ENCODE measurements around the gene CTSS. TPM values are rescaled to one million over a fixed set of nuclear protein-coding genes. Genes with fewer than 3 reads are reported as not detected.

The CTSS gene
- total and polyA plus RNA-seq, 2 donors (not counting 3 experiments of a cell fraction or from before 2014, with no cell fraction given): 4.0 to 11.1 TPM

DNA sequence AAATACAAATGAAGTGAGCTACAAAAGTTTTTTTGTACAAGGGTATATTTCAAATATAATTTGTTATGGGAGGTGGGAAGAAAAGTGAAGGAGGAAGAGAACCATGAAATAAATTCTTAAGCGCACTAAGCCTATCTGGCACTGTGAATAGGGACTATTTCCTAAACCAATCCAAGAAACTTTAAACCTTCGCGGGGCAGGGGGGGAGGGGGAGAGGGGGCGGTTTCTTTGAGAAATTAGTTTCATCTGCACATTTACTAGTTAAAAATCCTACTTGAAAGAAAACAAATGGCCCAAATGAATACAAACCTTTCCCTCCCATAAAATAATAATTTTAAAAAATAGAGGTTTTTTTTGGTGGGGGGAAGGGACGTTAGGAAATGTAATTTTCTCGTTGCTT is 69.0 kb downstream of the CTSS start:
- dilution Hi-C loops (cut with MboI; ENCODE audit: extremely low pct_ligation_motif_present, low sequenced_read_pairs): no loop called here
- peak overlapping the region; percentile 57 for H3K27ac ChIP-seq (ENCODE audit: insufficient read depth, low read depth, low read length)
- no peak for TF ChIP-seq MYC (IDR thresholded peaks at IDR 0.05; ENCODE audit: low read depth, low read length)
- no peak for TF ChIP-seq GATA2 (IDR thresholded peaks at IDR 0.05; ENCODE audit: insufficient read depth, insufficient read length, low read depth, low read length)
- no peak for TF ChIP-seq POLR2A (IDR thresholded peaks at IDR 0.05; ENCODE audit: low read depth, low read length)
- TF ChIP-seq, protein P1, sequence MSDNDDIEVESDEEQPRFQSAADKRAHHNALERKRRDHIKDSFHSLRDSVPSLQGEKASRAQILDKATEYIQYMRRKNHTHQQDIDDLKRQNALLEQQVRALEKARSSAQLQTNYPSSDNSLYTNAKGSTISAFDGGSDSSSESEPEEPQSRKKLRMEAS (IDR thresholded peaks at IDR 0.05; ENCODE audit: insufficient read depth, insufficient read length): no peak
- no peak for TF ChIP-seq EZH2 (IDR thresholded peaks at IDR 0.05; ENCODE audit: borderline replicate concordance, low read depth, low read length, severe bottlenecking)
- no peak for TF ChIP-seq JUN (IDR thresholded peaks at IDR 0.05; ENCODE audit: borderline replicate concordance, insufficient read depth, insufficient read length, low read depth)
- TF ChIP-seq FOS (IDR thresholded peaks at IDR 0.05; ENCODE audit: borderline replicate concordance, insufficient read depth, low read length): no peak
- TF ChIP-seq, protein P2, sequence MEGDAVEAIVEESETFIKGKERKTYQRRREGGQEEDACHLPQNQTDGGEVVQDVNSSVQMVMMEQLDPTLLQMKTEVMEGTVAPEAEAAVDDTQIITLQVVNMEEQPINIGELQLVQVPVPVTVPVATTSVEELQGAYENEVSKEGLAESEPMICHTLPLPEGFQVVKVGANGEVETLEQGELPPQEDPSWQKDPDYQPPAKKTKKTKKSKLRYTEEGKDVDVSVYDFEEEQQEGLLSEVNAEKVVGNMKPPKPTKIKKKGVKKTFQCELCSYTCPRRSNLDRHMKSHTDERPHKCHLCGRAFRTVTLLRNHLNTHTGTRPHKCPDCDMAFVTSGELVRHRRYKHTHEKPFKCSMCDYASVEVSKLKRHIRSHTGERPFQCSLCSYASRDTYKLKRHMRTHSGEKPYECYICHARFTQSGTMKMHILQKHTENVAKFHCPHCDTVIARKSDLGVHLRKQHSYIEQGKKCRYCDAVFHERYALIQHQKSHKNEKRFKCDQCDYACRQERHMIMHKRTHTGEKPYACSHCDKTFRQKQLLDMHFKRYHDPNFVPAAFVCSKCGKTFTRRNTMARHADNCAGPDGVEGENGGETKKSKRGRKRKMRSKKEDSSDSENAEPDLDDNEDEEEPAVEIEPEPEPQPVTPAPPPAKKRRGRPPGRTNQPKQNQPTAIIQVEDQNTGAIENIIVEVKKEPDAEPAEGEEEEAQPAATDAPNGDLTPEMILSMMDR (IDR thresholded peaks at IDR 0.05; ENCODE audit: extremely low read depth in 1 of 2, insufficient read depth in 1 of 2, low read depth in 1 of 2, low read length in 2 of 2): no peak
- no peak for TF ChIP-seq POLR2AphosphoS5 (IDR thresholded peaks at IDR 0.05; ENCODE audit: insufficient read depth, low read depth, low read length)

More for the DNA sequence above, 69.0 kb downstream of the CTSS start:
- peak overlapping the region; percentile 82 for H3K9ac ChIP-seq (replicated peaks; ENCODE audit: extremely low read depth, insufficient read depth, low read length)
- POLR2A ChIA-PET: interaction anchor here (0.9 kb wide), 1 partner anchor 67 kb away, joined by 3 read pairs; the partner anchor contains the start of gene ENSA
- H3K4me1 ChIP-seq (ENCODE audit: control insufficient read depth, extremely low read depth, insufficient read depth, low read length): peaks cover 33% of the 10 kb centered on the region
- no peaks in the 10 kb centered on the region for H3K9me3 ChIP-seq (replicated peaks; ENCODE audit: control insufficient read depth, insufficient read depth, low read length)
- no peaks in the 10 kb centered on the region for H4K20me1 ChIP-seq (replicated peaks; ENCODE audit: control insufficient read depth, extremely low read depth, insufficient read depth, low read length)
- H3K36me3 ChIP-seq (ENCODE audit: control insufficient read depth in 2 of 2, extremely low read depth in 1 of 2, insufficient read depth in 2 of 2, low read length in 2 of 2): peaks cover 0 to 7% of the 10 kb centered on the region in 2 experiments
- peak overlapping the region; percentile 53 for H2AFZ ChIP-seq (ENCODE audit: low read depth, low read length)
- CTCF ChIA-PET: interaction anchor here (0.7 to 2.6 kb wide), 12 partner anchors 10 to 225 kb away, joined by 3 to 14 read pairs (median 4); partner anchors contain the start of gene CTSK
- H3K9me1 ChIP-seq (replicated peaks; ENCODE audit: control insufficient read depth, extremely low read depth, insufficient read depth, low read length): no peaks in the 10 kb centered on the region
- H3K27me3 ChIP-seq (ENCODE audit: control insufficient read depth in 2 of 2, insufficient read depth in 2 of 2, low read length in 2 of 2): no peaks in the 10 kb centered on the region
- peak overlapping the region; percentile 72 to 96 (median 87) for H3K4me3 ChIP-seq (replicated peaks in 1 of 3; ENCODE audit: insufficient read depth in 1 of 3, low read depth in 1 of 3, low read length in 3 of 3)
- no TSS peak for BruUV-seq (replicated peaks)
- FAIRE-seq: no peak
- H3K4me2 ChIP-seq (ENCODE audit: insufficient read depth, low read length): peak overlapping the region; percentile 96
- DNase-seq (ENCODE audit: low read depth, low spot score): no peak
- H3K79me2 ChIP-seq (ENCODE audit: control insufficient read depth, insufficient read depth, low read length): peaks cover 10% of the 10 kb centered on the region
- intact Hi-C loops (cut with micrococcal nuclease): loop anchor here (2.0 kb wide), 1 partner anchor 68 kb away; the partner anchor contains the start of gene CTSS

All from endothelial cell of umbilical vein (primary cell).